T-helper 1 cell treated with Interleukin-12 subunit alpha and Interleukin-12 subunit beta and Interleukin-4 antibody, amounts not matched to agents 30 ng/mL and 1 ng/mL, for 36 hours (primary cell): ENCODE measurements around the gene HELT. TPM values are rescaled to one million over a fixed set of nuclear protein-coding genes. Genes with fewer than 3 reads are reported as not detected.
"Not testable (repeated sequence)": the region's sequence is repeated elsewhere in the genome, so short reads cannot be mapped to it uniquely, and the experiment has no call there.

Experiments
- intact Hi-C: fragments of 100-400 bp; cut with micrococcal nuclease; formaldehyde crosslinking; loops from one replicate; pipeline ENCODE4 v1.15.1; 2024
- total RNA-seq: library from RNA; stranded (reverse); gene quantifications from 2 replicates; pipeline ENCODE4 v1.2.3, GENCODE V29; 2022

The HELT gene, protein sequence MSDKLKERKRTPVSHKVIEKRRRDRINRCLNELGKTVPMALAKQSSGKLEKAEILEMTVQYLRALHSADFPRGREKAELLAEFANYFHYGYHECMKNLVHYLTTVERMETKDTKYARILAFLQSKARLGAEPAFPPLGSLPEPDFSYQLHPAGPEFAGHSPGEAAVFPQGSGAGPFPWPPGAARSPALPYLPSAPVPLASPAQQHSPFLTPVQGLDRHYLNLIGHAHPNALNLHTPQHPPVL
- total RNA-seq, result not detected in 2 replicates

DNA sequence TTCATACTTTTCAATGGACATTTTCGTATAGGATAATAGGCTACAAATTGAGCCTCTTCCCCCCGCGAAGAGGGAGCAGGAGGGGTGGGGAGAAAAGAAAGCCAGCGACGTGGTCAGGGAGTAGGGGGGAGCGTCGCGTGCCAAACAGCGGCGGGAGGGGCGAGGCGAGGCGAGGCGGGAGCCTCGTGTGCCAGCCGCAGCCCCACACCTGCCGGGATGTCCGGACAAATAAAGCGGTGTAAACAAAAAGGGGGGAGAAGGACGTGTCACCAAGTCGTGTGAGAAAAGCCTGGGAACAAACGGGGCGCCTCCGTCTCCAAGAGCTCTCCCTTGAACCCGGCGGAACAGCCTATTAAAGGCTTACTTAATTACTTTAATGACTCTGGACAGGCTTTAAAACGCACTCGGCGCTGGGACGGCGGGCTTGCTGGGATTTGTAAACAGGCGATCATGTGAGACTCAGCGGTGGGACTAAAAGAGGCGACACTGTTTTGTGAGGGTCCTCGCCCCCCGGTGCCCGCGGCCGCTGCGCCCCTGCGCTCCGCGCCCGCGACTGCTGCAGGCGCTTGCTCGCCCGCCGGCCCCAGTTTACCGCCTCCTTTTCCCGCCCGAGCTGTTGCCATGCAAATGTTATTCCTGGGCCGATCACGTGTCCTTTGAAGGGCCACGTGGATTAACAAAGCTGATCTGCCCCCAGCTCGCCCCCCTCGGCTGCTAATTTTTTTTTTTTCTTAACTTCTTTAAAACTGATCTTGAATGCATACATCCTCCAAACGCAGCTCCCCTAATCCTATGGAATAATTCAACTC is at the start of gene HELT:
Gene HELT (plus strand): TSS at position 527 of the 809 bp plus-strand sequence. CDS start 439 bp downstream, outside the sequence.
- intact Hi-C loops, result loop anchor here (10.0 kb wide), 2 partner anchors 1707 to 1923 kb away; partner anchors contain the start of genes FAT1 and WWC2

DNA sequence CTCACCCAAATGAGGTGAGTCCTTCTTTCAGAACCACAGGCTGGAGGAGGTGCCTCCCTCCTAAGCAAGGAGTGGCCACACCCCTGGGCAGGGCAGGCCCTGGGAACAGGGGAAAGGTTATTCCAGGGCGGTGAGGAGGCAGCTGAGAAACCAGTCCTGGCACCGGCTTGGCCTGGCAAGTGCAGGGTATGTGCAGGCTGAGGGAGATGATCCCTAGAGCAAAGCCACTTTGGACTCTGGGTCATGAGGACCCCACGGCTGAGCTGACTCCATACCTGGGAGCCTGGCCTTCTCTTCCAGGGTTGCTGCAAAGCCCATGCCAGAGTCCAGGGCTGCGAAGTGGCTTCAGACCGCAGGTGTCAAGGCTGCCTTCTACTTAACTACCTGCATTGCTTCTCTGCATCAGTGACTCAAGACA is 49.5 kb upstream of the HELT start:
- intact Hi-C loops, result loop anchor here (10.0 kb wide), 2 partner anchors 114 to 1226 kb away; partner anchors contain the start of gene CYP4V2

DNA sequence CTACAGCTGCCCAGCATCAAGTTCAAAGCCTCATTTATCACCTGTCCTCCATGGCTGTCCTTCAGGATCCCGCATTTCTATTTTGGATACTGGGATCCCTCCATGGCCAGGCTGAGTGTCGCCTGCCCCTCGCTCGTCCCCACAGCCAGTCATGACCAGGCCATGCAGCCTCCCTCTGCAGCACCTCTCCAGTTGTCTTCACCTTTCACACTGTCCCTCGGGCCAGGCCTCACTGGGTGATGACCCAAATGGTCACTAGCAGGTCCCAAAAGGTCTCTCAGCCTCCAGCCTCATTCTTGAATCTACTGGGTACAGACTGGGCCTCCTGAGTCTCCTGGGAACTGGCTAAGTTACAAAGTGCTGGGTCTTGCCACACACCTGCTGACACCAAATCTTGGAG is 48.7 kb upstream of the HELT start:
- intact Hi-C loops, result loop anchor here (2.0 to 10.0 kb wide), 3 partner anchors 15 to 1225 kb away; partner anchors contain the start of gene CYP4V2

DNA sequence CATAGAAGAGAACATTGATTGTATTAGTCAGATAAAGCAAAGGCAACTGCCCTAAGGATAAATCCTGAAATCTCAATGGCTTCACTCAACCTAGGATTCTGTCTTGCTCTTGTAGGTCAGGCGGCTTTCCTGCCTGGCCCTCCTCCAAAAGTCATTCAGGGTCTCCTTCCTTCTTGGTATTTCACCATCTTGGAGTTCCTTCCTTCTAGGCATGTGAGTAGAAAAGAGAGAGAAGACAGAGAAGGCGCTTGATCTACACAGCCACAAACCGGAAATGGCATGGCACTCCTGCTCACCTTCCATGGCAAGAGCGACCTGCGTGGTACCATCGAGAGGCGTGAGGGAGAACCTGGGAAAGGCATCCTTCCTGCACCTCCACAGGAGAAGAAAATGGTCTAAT is 45.3 kb upstream of the HELT start:
- intact Hi-C loops, result no loop called here

DNA sequence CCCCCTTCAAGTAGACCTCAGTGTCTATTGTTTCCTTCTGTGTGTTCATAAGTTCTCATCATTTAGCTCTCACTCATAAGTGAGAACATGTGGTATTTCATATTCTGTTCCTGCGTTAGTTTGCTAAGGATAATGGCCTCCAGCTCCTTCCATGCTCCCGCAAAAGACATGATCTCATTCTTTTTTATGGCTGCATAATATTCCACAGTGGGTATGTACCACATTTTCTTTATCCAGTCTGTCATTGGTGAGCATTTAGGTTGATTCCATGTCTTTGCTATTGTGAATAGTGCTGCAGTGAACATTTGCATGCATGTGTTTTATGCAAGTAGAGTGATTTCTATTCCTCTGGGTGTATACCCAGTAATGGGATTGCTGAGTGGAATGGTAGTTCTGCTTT is 41.9 kb upstream of the HELT start:
- intact Hi-C loops, result not testable (repeated sequence)

DNA sequence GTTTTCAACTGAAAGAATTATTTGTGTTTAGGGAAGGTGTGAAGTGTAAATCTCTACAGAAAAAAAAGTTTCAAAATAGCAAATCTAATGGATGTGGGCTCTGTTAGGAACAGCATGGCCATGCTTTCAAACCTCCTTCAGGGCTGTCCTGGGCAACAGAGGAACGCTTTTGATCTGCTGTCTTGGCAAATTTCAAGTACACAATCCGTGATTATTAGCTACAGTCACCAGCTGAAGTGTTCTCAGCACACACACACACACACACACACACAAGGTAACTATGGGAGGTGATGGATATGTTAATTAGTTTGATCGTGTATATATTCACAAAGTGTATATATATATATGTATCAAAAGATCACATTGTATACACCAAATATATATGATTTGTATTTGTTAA is 40.5 kb upstream of the HELT start:
- intact Hi-C loops, result no loop called here

DNA sequence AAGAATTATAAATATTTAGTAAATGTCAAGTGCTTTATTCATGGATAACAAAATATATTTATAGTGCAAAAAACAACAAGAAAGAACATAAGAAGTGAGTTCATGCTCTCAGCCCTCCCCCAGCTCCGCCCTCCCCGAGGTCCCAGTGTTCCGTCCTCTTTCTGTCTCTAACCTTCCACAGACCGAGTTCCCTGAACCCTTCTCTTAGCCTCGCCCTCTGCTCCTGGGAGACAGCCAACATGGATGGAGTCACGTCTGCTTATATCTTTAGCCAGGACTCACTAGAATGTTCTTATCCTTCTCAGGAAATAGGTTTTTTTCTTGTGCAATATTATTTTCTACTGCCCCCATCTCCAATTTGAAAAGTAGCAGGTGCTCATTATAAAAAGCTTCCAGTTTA is 40.1 kb upstream of the HELT start:
- intact Hi-C loops, result no loop called here

DNA sequence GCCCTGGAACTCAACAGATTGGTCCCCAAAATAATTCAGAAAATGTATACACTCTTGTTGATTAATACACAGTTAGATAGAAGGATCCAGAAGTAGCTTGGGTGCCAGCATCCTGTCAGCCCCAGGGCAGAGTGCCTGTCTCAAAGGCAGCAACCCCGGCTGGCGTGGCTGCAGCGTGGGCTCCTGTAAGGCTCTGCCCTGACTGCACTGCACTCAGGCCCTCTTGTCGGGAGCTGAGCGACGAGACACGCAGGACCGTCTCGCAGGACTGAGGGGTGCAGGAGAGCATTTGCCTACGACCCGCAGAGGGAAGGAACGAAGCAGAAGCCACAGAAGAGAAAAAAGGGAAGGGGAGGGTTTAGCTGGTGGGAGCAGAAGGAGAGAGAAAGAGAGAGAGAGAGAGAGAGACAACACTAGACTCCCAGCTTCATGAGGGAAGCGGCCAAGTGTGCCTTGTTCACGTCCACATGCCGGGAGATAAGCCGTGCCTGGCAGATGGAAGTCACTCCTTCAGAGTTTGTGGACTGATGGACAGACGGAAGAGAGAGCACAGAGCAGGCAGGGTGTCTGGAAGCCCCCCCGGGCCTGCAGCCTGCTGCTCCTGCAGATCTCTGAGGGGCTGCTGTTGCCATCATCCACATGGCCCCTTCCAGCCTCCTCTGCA is 38.7 kb upstream of the HELT start:
- intact Hi-C loops, result loop anchor here (5.0 kb wide), 1 partner anchor 712 kb away; no protein-coding TSS in a partner anchor

DNA sequence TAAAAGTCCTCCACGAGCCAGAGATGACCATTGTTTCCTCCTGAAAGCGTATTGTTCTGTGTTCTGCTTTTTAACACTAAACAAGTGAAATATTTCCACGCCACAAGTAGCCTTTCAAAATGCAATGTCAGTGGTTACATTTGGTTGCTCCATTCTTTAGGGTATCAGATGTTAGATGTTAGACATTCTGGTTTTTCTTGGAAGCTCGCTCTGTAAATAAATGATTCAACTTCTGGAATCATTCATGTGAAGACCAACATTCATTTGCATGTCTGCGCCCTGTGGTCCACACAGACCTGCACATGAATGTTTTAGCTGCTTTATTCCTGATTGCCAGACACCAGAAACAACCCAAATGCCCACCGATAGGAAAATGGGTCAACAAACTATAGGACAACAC is 38.0 kb upstream of the HELT start:
- intact Hi-C loops, result loop anchor here (5.0 kb wide), 1 partner anchor 713 kb away; no protein-coding TSS in a partner anchor

DNA sequence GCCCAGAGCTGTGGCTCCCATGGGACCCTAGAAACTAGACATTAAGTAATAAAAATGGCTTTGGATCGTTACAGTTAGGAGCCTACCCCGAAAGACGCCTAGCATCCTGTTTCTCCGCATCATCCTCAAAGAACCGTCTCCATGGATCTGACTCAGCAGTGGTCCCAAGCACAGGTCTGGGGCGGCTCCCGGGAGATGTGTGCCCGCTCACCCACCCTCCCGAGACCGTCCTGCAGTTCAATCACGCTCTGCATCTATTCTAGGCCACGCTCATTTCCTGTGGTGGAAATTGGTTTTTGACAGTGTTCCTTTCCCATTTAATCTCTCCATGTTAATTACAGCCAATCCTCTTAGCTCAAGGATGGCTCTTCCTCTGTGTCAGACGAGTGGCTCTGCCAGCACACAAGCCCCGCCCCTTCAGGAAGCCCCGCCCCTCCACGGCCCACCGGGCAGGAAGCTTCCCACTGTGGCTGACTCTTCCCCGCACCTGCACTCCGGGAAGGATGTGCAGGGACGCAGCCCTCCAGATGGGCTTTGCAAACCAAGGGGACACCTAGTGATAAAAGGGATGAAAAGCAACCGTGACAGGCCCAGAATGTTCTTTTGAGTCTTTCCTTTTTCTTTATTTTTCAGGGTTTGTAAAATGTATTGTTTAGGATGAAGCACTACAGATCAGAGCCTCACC is 34.5 kb upstream of the HELT start:
- intact Hi-C loops, result loop anchor here (1.0 to 5.0 kb wide), 4 partner anchors 13 to 717 kb away; partner anchors contain the start of gene CENPU

DNA sequence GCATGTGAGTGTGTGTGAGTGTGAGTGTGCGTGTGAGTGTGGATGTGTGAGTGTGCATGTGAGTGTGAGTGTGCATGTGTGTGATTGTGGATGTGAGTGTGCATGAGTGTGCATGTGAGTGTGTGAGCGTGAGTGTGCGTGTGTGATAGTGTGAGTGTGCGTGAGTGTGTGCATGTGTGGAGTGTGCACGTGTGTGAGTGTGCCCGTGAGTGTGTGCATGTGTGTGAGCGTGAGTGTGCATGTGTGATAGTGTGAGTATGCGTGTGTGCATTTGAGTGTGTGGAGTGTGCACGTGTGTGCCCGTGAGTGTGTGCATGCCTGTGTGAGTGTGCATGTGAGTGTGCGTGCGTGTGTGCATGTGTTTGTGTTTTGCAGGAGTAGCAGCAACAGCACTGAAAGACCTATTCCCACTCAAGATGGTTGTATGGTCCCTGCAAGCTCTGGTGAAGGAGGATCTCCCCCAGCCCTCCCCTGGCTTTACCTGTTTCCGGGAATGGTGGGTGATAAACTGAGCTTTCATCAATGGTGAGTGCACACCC is 30.7 kb upstream of the HELT start:
- intact Hi-C loops, result no loop called here

DNA sequence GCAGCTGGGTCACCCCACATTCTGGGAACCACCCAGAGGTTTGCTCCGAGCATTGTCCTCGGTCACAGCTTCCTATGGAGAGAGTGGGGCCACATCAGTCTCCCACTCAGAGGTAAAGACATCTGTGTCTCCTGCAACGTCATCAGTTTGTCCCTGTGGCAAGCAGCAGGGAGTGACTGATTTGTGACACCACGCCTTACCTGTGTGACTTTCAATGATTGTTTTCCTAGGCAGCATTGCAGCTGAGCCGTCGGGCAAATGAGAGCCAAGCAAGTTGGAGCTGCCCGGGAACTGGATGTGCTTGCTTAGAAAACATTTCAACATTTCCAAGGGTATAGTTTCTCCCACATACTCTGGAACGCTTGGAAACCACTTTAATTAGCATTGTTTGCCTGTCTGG is 29.7 kb upstream of the HELT start:
- intact Hi-C loops, result no loop called here

DNA sequence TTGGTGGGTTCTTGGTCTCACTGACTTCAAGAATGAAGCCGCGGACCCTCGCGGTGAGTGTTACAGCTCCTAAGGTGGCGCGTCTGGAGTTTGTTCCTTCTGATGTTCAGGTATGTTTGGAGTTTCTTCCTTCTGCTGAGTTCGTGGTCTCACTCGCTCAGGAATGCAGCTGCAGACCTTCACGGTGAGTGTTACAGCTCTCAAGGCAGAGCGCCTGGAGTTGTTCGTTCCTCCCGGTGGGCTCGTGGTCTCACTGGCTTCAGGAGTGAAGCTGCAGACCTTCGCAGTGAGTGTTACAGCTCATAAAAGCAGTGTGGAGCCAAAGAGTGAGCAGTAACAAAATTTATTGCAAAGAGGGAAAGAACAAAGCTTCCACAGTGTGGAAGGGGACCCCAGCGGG is 29.0 kb upstream of the HELT start:
- intact Hi-C loops, result not testable (repeated sequence)

DNA sequence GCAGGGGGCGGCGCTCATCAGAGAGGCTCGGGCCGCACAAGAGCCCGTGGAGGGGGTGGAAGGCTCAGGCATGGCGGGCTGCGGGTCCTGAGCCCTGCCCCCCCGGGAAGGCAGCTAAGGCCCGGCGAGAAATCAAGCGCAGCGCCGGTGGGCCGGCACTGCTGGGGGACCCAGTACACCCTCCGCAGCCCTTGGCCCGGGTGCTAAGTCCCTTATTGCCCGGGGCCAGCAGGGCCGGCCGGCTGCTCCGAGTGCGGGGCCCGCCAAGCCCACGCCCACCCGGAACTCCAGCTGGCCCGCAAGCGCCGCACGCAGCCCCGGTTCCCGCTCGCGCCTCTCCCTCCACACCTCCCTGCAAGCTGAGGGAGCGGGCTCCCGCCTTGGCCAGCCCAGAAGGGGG is 28.2 kb upstream of the HELT start:
- intact Hi-C loops, result not testable (repeated sequence)

DNA sequence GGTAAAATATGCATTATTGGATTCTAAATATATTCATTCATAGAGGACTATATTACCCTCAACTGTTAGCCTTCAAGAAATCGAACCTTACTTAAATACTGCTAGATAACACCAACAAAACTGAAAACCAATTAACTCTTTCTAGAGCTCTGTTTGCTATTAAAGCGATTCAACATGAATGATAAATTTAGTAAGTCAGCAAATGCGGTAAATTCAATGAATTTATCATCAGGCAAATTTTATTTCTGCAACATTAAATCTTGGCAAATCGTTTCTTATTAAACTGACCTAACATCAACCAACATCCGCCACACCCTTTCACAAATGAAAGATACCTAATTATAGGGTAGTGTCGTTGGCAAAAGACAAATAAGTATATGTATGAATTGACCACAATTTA is 26.4 kb upstream of the HELT start:
- intact Hi-C loops, result no loop called here

DNA sequence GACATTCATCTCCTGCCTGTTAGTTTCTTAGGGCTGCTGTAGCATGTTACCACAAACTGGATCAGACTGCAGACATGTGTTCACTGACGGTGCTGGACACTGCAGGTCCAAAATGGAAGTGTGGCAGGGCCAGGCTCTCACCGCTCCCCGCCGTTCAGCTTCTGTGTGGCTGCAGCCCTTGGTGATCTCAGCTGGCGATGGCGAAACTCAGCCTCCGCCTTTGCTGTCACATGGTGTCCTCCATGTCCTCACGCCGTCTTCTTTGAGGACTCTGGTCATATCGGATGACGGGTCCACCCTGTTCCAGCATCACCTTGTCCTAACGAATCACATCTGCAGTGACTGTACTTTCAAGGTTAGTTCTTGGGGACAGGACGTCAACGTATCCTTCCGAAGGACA is 25.9 kb upstream of the HELT start:
- intact Hi-C loops, result no loop called here

DNA sequence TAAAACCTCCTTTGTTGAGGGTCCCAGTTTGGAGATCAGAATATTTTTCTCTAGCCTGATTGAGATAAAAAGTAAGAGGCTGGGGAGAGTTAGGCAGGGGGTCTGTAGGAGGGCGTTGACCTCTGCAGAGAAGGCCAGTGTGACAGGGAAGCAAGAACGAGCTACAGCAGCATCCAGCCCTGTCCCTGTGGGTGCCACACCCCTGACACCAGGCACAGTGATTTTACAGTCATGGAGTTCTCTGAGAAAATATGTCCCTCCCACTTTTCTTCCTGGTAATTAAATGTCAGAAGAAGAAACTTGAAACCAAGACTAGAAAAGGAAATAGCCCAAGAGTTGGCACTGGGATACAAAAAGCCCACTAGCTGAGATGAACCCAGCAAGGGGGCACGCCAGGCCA is 25.0 kb upstream of the HELT start:
- intact Hi-C loops, result no loop called here

DNA sequence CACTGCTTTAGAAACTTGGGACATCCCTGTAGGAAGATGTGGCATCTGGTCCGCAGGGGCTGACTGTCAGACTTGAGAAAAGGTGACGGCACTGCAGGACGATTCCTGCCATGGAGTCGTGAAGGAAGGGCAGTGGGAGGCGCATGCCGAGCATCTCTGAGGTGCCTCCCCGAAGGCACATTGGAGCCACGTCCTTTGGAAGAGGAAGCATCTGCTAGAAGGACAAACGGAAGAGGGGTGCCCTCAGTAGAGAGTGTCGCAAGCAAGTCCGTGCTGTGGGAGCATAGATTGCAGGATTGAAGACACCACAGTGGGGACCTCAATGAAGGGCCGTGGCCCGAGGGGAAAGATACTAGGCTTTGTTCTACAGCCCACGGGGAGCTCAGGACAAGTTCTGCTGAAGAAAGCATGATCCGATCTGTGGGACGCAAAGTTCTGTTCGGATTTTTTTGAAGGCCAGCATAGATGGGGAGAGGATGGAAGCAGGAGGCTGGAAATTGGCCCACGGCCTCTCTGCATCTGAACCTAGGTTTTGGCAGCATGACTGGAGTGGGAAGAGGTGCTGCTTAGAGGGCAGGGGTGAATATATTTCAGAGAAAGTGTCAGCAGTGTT is 24.2 kb upstream of the HELT start:
- intact Hi-C loops, result no loop called here

DNA sequence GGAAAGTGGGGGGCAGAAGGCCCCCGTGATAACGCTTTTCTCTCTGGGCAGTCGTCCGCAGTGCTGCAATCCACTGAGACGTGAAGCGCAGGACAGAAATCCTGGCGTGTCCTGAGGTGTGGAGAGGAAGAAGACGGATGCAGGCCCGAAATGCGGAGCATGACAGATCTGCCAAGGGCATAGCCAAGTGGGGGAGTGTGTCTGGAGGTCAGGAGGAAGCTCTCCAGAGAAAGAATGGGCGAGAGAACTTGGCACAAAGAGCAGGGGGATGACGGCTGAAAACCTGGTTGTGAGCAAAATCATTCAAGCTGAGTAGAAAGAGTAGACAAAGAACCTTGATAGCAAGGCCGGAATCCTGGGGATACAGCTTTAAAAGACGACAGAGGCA is 23.7 kb upstream of the HELT start:
- intact Hi-C loops, result no loop called here

DNA sequence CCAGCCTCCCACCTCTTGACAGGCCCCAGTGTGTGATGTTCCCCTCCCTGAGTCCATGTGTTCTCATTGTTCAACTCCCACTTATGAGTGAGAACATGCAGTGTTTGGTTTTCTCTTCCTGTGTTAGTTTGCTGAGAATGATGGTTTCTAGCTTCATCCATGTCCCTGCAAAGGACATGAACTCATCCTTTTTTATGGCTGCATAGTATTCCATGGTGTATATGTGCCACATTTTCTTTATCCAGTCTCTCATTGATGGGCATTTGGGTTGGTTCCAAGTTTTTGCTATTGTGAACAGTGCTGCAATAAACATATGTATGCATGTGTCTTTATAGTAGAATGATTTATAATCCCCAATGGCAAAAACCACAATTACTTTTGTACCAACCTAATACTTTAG is 20.6 kb upstream of the HELT start:
- intact Hi-C loops, result not testable (repeated sequence)

DNA sequence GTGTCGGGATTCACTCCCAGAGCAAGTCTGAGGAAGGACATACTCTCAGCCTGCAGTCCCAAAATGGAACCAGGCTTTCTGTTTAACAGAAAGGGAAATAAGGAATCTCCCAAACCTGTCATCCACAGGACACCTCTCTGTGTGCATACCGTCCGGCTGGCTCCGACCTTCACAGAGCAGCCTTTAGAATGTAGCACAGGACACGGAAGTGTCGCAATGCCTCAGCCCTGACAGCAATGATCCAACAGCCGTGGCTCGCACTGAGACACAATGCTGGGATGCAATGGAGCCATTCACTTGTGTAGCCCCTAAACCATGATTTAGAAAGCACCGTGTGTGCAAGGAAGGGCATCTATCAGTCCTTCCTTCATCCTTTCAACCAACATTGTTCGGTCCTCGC is 15.5 kb upstream of the HELT start:
- intact Hi-C loops, result loop anchor here (10.0 kb wide), 1 partner anchor 592 kb away; no protein-coding TSS in a partner anchor
